ENCODE measurements around the gene KPNB1. TPM values are rescaled to one million over a fixed set of nuclear protein-coding genes. Genes with fewer than 3 reads are reported as not detected.

Gene KPNB1
- total RNA-seq, 1 donor from 2014 or later: 491 TPM

DNA sequence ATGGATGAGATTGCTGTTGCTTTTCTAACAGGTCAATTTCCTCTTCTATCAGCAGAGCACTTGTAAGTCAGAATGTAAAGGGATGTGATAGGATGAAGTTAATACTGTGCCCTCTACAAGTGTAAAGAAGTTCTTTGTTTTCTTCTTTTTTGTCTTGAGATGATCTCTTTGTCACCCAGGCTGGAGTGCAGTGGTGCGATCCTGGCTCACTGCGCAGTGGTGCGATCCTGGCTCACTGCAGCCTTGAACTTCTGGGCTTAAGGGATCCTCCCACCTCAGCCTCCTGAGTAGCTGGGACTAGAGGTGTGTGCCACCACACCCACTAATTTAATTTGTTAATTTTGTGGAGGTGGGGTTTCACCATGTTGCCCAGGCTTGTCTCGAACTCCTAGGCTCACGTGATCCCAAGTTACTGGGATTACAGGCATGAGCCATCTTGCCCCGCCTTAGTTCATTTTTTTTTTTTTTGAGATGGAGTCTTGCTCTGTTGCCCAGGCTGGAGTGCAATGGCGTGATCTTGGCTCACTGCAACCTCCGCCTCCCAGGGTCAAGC, 21.6 kb upstream of the KPNB1 start:
- Mint-ChIP-seq H3K9me3 (ENCODE audit: unreplicated experiment) (no peaks in the 10 kb centered on the region), H3K4me1 (ENCODE audit: low read depth, unreplicated experiment) (peaks cover 13% of the 10 kb centered on the region), H3K27ac (ENCODE audit: unreplicated experiment) (no peak overlapping the region), H3K27me3 (ENCODE audit: low read depth, unreplicated experiment) (no peaks in the 10 kb centered on the region), H3K4me3 (ENCODE audit: unreplicated experiment) (no peak overlapping the region), H3K36me3 (ENCODE audit: low read depth, unreplicated experiment) (peaks cover 10% of the 10 kb centered on the region)
- Histone ChIP-seq H2AFZ (ENCODE audit: low read depth, low read length) (no peak overlapping the region), H4K20me1 (ENCODE audit: insufficient read depth, low read length) (no peaks in the 10 kb centered on the region), H3K9ac (ENCODE audit: low read length) (no peak overlapping the region), H3K36me3 (ENCODE audit: insufficient read depth, low read length) (peaks cover 7% of the 10 kb centered on the region), H3K4me3 (ENCODE audit: insufficient read depth, low read depth, low read length) (no peak overlapping the region), H3K9me3 (ENCODE audit: insufficient read depth, low read depth, low read length) (no peaks in the 10 kb centered on the region), H3K27ac (ENCODE audit: low read depth, low read length) (no peak overlapping the region), H3K4me2 (ENCODE audit: low read length) (no peak overlapping the region), H3K27me3 (ENCODE audit: insufficient read depth, low read length) (no peaks in the 10 kb centered on the region), H3K79me2 (ENCODE audit: insufficient read depth, low read length) (no peaks in the 10 kb centered on the region), H3K4me1 (ENCODE audit: insufficient read depth, low read length) (peaks cover under 1% of the 10 kb centered on the region)
- no peak for FAIRE-seq
- DNase-seq (ENCODE audit: low read depth): no peak
- TF ChIP-seq, protein P1, sequence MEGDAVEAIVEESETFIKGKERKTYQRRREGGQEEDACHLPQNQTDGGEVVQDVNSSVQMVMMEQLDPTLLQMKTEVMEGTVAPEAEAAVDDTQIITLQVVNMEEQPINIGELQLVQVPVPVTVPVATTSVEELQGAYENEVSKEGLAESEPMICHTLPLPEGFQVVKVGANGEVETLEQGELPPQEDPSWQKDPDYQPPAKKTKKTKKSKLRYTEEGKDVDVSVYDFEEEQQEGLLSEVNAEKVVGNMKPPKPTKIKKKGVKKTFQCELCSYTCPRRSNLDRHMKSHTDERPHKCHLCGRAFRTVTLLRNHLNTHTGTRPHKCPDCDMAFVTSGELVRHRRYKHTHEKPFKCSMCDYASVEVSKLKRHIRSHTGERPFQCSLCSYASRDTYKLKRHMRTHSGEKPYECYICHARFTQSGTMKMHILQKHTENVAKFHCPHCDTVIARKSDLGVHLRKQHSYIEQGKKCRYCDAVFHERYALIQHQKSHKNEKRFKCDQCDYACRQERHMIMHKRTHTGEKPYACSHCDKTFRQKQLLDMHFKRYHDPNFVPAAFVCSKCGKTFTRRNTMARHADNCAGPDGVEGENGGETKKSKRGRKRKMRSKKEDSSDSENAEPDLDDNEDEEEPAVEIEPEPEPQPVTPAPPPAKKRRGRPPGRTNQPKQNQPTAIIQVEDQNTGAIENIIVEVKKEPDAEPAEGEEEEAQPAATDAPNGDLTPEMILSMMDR (IDR thresholded peaks at IDR 0.05; ENCODE audit: insufficient read depth, low read depth, low read length): no peak
- TF ChIP-seq EZH2 (IDR thresholded peaks at IDR 0.05; ENCODE audit: insufficient read depth, low read length): no peak

DNA sequence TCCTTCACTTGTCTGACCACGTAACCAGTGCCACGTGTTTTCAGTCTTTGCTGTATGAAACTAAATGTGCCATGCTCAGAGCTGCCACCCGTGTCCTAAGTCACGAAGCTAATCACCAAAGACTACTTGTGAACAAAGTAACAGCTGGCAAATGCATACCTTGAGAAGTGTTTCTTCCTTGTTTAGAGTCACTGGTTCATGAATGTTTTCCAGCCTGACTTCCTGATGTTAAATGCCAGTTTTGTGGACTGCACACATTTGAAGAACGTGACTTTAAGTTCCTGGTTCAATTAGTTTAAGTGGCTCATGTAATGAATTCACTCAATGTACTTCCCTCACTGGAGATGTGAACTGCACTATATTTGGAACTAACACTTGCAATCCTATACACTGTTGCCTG, 19.9 kb upstream of the KPNB1 start:
- Histone ChIP-seq H3K36me3 (ENCODE audit: insufficient read depth, low read length) (no peaks in the 10 kb centered on the region), H3K4me3 (ENCODE audit: insufficient read depth, low read depth, low read length) (no peak overlapping the region), H3K9me3 (ENCODE audit: insufficient read depth, low read depth, low read length) (no peaks in the 10 kb centered on the region), H3K79me2 (ENCODE audit: insufficient read depth, low read length) (no peaks in the 10 kb centered on the region), H4K20me1 (ENCODE audit: insufficient read depth, low read length) (no peaks in the 10 kb centered on the region), H3K27me3 (ENCODE audit: insufficient read depth, low read length) (no peaks in the 10 kb centered on the region), H3K4me2 (ENCODE audit: low read length) (no peak overlapping the region), H3K4me1 (ENCODE audit: insufficient read depth, low read length) (no peaks in the 10 kb centered on the region), H3K9ac (ENCODE audit: low read length) (no peak overlapping the region), H3K27ac (ENCODE audit: low read depth, low read length) (no peak overlapping the region), H2AFZ (ENCODE audit: low read depth, low read length) (no peak overlapping the region)
- Mint-ChIP-seq H3K27ac (ENCODE audit: unreplicated experiment) (no peak overlapping the region), H3K36me3 (ENCODE audit: low read depth, unreplicated experiment) (peaks cover 4% of the 10 kb centered on the region), H3K4me3 (ENCODE audit: unreplicated experiment) (no peak overlapping the region), H3K4me1 (ENCODE audit: low read depth, unreplicated experiment) (peaks cover 2% of the 10 kb centered on the region), H3K9me3 (ENCODE audit: unreplicated experiment) (no peaks in the 10 kb centered on the region), H3K27me3 (ENCODE audit: low read depth, unreplicated experiment) (no peaks in the 10 kb centered on the region)
- DNase-seq (ENCODE audit: low read depth): no peak
- no peak for TF ChIP-seq EZH2 (IDR thresholded peaks at IDR 0.05; ENCODE audit: insufficient read depth, low read length)
- TF ChIP-seq, protein P1 (IDR thresholded peaks at IDR 0.05; ENCODE audit: insufficient read depth, low read depth, low read length): no peak
- no peak for FAIRE-seq

DNA sequence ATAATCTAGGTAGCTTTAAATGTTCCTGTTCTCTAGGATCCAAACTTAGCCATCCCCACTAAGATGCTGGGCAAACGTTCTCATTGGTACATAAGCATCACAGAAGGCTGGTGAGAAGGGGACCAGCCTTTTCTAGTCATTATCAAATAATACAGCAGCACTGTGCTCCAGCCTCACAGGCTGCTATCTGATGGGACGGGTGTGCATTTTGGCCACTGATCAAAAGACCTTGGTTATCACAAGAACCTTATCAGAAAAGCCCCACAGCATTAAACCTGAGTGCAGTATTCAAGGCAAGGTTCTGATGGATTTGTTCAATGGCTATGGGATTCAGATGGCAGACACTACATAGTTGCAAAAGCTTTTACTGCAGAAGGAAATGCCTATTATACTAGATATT, 19.1 kb upstream of the KPNB1 start:
- H3K36me3 Mint-ChIP-seq (ENCODE audit: low read depth, unreplicated experiment): peaks cover 2% of the 10 kb centered on the region
- no peaks in the 10 kb centered on the region for H3K9me3 ChIP-seq (ENCODE audit: insufficient read depth, low read depth, low read length)
- no peaks in the 10 kb centered on the region for H3K4me1 Mint-ChIP-seq (ENCODE audit: low read depth, unreplicated experiment)
- no peak overlapping the region for H2AFZ ChIP-seq (ENCODE audit: low read depth, low read length)
- H3K4me2 ChIP-seq (ENCODE audit: low read length): no peak overlapping the region
- DNase-seq (ENCODE audit: low read depth) (no peak), FAIRE-seq (no peak)
- no peak overlapping the region for H3K4me3 ChIP-seq (ENCODE audit: insufficient read depth, low read depth, low read length)
- H3K27ac ChIP-seq (ENCODE audit: low read depth, low read length): no peak overlapping the region
- TF ChIP-seq, protein P1 (IDR thresholded peaks at IDR 0.05; ENCODE audit: insufficient read depth, low read depth, low read length): no peak
- TF ChIP-seq EZH2 (IDR thresholded peaks at IDR 0.05; ENCODE audit: insufficient read depth, low read length): no peak
- no peak overlapping the region for H3K4me3 Mint-ChIP-seq (ENCODE audit: unreplicated experiment)
- H3K9ac ChIP-seq (ENCODE audit: low read length): no peak overlapping the region
- H3K4me1 ChIP-seq (ENCODE audit: insufficient read depth, low read length): no peaks in the 10 kb centered on the region
- H3K9me3 Mint-ChIP-seq (ENCODE audit: unreplicated experiment): no peaks in the 10 kb centered on the region
- no peaks in the 10 kb centered on the region for H3K36me3 ChIP-seq (ENCODE audit: insufficient read depth, low read length)
- H3K27me3 ChIP-seq (ENCODE audit: insufficient read depth, low read length): no peaks in the 10 kb centered on the region
- no peaks in the 10 kb centered on the region for H3K79me2 ChIP-seq (ENCODE audit: insufficient read depth, low read length)
- no peaks in the 10 kb centered on the region for H4K20me1 ChIP-seq (ENCODE audit: insufficient read depth, low read length)
- no peaks in the 10 kb centered on the region for H3K27me3 Mint-ChIP-seq (ENCODE audit: low read depth, unreplicated experiment)
- H3K27ac Mint-ChIP-seq (ENCODE audit: unreplicated experiment): no peak overlapping the region
